ENCODE results near the gene LMNTD1. TPM values are rescaled to one million over a fixed set of nuclear protein-coding genes. Genes with fewer than 3 reads are reported as not detected.

LMNTD1 gene
- total and polyA plus RNA-seq, 2 of the 4 experiments (the other 2 are of a cell fraction), result 1.5 to 4.3 TPM

DNA sequence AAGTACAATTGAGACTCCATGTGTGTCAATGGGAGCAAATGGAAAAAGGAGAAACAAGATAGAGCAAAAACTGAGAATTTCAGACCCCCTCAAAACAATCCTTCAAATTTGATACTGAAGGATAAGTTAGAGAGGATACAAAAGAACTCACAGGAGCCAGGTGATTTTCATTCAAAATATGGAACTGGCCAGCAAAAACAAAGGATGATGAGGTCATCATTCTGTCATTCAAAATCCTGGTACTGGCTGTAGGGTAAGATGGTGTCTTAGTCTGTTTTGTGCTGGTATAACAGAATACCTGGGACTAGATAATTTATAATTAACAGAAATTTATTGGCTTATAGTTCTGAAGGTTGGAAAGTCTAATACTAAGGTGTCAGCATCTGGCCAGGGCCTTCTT is 80.6 kb downstream of the LMNTD1 start:
- no peak overlapping the region for H3K23ac ChIP-seq (ENCODE audit: low read depth, low read length)
- TF ChIP-seq BHLHE40 (IDR thresholded peaks at IDR 0.05; ENCODE audit: low read depth, low read length), result no peak
- TF ChIP-seq, protein P1, sequence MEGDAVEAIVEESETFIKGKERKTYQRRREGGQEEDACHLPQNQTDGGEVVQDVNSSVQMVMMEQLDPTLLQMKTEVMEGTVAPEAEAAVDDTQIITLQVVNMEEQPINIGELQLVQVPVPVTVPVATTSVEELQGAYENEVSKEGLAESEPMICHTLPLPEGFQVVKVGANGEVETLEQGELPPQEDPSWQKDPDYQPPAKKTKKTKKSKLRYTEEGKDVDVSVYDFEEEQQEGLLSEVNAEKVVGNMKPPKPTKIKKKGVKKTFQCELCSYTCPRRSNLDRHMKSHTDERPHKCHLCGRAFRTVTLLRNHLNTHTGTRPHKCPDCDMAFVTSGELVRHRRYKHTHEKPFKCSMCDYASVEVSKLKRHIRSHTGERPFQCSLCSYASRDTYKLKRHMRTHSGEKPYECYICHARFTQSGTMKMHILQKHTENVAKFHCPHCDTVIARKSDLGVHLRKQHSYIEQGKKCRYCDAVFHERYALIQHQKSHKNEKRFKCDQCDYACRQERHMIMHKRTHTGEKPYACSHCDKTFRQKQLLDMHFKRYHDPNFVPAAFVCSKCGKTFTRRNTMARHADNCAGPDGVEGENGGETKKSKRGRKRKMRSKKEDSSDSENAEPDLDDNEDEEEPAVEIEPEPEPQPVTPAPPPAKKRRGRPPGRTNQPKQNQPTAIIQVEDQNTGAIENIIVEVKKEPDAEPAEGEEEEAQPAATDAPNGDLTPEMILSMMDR (conservative IDR thresholded peaks at IDR 0.05; ENCODE audit: low read depth, low read length), result no peak
- no peak for TF ChIP-seq FOS (IDR thresholded peaks at IDR 0.05; ENCODE audit: low read depth, low read length)
- TF ChIP-seq, protein P2, sequence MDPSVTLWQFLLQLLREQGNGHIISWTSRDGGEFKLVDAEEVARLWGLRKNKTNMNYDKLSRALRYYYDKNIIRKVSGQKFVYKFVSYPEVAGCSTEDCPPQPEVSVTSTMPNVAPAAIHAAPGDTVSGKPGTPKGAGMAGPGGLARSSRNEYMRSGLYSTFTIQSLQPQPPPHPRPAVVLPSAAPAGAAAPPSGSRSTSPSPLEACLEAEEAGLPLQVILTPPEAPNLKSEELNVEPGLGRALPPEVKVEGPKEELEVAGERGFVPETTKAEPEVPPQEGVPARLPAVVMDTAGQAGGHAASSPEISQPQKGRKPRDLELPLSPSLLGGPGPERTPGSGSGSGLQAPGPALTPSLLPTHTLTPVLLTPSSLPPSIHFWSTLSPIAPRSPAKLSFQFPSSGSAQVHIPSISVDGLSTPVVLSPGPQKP (IDR thresholded peaks at IDR 0.05; ENCODE audit: borderline replicate concordance, low read depth, low read length), result no peak
- no peak for TF ChIP-seq NFE2L2 (IDR thresholded peaks at IDR 0.05; ENCODE audit: low read depth, low read length)
- no peak for TF ChIP-seq SMC3 (IDR thresholded peaks at IDR 0.05; ENCODE audit: low read depth, low read length)
- no peak for TF ChIP-seq RFX5 (IDR thresholded peaks at IDR 0.05; ENCODE audit: low read depth, low read length)
- ATAC-seq (ENCODE audit: low read depth) (no peak), DNase-seq (no peak)
- H2BK120ac ChIP-seq (ENCODE audit: low read depth, low read length), result no peak overlapping the region
- H3K4ac ChIP-seq (ENCODE audit: low read depth, low read length), result no peak overlapping the region
- no peaks in the 10 kb centered on the region for H3K79me1 ChIP-seq (ENCODE audit: low read depth in 1 of 2, low read length in 2 of 2)
- no peak overlapping the region for H2BK5ac ChIP-seq (ENCODE audit: low read depth, low read length, poor library complexity, severe bottlenecking)
- H2BK20ac ChIP-seq (ENCODE audit: low read depth, low read length), result no peak overlapping the region
- ChIA-PET CTCF (no interaction called here), POLR2A (ENCODE audit: unreplicated experiment) (no interaction called here)
- no peak overlapping the region for H3K14ac ChIP-seq (replicated peaks; ENCODE audit: low read depth, low read length)
- no peak overlapping the region for H3K9ac ChIP-seq (ENCODE audit: low read depth, low read length)
- no TSS peak for BruUV-seq (replicated peaks)
- no peak overlapping the region for H2AFZ ChIP-seq (replicated peaks; ENCODE audit: low read length, poor library complexity)
- no peak overlapping the region for H4K91ac ChIP-seq (ENCODE audit: insufficient read depth, low read depth, low read length)
- no peak overlapping the region for H3K18ac ChIP-seq (ENCODE audit: low read depth, low read length)
- no peak overlapping the region for H2AK5ac ChIP-seq (ENCODE audit: low read depth, low read length)
- H3K4me3 ChIP-seq (ENCODE audit: insufficient read depth, low read depth, low read length), result no peak overlapping the region
- no peaks in the 10 kb centered on the region for H3K36me3 ChIP-seq (ENCODE audit: control insufficient read depth, insufficient read depth, low read length)
- no peak overlapping the region for H4K8ac ChIP-seq (ENCODE audit: low read depth in 2 of 2, low read length in 2 of 2)
- in situ Hi-C loops (cut with MboI; ENCODE audit: low sequenced_read_pairs) (no loop called here), intact Hi-C loops (cut with micrococcal nuclease) (no loop called here), dilution Hi-C loops (cut with HindIII; ENCODE audit: low sequenced_read_pairs, unreplicated experiment) (no loop called here)
- H2AK9ac ChIP-seq (replicated peaks; ENCODE audit: low read depth, low read length, poor library complexity), result no peak overlapping the region
- H3K4me2 ChIP-seq (ENCODE audit: low read depth, low read length), result no peak overlapping the region
- H3K27ac ChIP-seq (ENCODE audit: insufficient read depth, low read length), result no peak overlapping the region
- H2BK15ac ChIP-seq (ENCODE audit: low read depth, low read length), result no peak overlapping the region
- no peaks in the 10 kb centered on the region for H3K9me3 ChIP-seq (ENCODE audit: control insufficient read depth, insufficient read depth, low read length)
- peaks cover 4% of the 10 kb centered on the region for H3K4me1 ChIP-seq (ENCODE audit: control insufficient read depth, insufficient read depth, low read length)
- H4K5ac ChIP-seq (ENCODE audit: low read depth, low read length), result no peak overlapping the region
- no peaks in the 10 kb centered on the region for H3K27me3 ChIP-seq (ENCODE audit: control insufficient read depth, insufficient read depth, low read length)
- no peak overlapping the region for H3K56ac ChIP-seq (ENCODE audit: extremely low read depth, insufficient read depth, low read length)
- no peaks in the 10 kb centered on the region for H3K9me1 ChIP-seq (ENCODE audit: insufficient read depth, low read length)
- H4K20me1 ChIP-seq (ENCODE audit: insufficient read depth, low read length), result no peaks in the 10 kb centered on the region

Measured in IMR-90 (cell line).